ENCODE results near the gene PGGT1B.

Gene PGGT1B

DNA sequence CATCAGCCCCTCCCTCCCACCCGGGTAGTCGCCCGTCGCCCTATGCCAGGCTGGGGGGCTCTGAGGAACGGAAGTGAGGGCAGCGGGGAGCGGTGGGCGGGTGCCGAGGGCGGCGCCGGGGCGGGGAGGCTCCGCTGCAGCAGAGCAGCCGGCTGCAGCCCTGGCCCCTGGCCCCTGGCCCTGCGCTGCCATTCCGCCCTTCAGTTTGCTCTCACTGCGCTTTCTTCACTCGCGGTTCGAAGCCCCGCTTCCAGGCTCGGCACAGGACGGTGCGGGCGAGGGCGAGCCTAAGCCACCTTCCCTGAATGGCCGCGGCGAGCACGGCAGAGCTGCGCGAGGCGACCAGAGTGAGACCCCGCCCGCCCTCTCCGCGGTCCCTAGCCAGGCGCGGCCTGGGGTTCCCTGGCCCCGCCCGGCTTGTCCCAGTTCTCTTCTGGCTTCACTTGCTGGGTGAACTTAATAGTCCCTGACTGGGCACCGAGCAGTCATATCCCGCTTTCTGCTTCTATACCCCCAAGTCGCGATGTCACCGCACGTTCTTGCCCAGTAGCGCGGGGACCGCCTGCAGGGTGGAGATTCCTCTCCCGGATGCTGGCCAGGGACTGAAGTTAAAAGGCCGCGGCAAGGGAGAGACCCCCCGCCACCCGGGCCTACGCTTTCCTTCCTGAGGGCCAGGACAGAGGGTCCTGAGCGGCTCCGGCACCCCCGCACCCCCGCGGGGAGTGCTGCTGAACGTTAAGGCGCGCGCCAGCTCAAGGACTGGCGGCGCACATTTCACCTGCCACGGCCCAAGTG lies 92.3 kb downstream of the PGGT1B start:
- DNase-seq (ENCODE audit: insufficient read length, low spot score) (no peak), FAIRE-seq (no peak)

DNA sequence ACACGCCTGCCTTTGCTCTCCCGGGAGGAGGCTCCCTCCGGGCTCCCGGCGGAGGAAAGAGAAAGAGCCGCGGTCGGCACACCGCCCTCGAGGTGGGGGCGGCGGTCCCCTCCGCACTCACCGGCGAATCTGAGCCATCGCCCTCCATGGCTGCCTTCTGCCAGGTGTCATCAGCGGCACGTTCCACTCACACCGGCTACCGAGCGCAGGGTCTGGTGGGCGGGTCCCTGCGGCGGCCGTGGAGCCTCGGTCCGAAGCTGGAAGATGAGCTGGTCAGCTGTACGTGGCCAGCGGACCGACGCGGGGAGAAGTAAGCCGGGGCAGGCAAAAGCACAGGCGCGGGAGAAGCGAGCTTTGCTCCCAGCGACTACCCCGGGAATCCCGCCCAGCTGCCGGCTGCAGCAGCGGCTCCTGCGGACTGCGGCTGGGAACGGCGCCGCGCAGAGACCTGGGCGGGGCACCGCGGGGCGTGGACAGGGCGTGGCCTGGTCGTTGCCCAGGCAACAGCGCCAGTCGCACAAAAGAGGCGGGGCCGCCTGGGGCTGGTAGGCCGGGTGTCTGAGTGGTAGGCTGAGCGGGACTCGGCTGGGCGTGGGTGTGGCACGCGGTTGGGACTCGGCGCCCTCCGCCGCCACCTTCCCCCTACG lies 93.1 kb downstream of the PGGT1B start, which contains the start of gene TRIM36:
TRIM36 (minus strand) TSS at position 422 of the 647 bp plus-strand sequence; CDS start at position 148, 274 bp downstream.
- FAIRE-seq: no peak
- TF ChIP-seq, protein P1, sequence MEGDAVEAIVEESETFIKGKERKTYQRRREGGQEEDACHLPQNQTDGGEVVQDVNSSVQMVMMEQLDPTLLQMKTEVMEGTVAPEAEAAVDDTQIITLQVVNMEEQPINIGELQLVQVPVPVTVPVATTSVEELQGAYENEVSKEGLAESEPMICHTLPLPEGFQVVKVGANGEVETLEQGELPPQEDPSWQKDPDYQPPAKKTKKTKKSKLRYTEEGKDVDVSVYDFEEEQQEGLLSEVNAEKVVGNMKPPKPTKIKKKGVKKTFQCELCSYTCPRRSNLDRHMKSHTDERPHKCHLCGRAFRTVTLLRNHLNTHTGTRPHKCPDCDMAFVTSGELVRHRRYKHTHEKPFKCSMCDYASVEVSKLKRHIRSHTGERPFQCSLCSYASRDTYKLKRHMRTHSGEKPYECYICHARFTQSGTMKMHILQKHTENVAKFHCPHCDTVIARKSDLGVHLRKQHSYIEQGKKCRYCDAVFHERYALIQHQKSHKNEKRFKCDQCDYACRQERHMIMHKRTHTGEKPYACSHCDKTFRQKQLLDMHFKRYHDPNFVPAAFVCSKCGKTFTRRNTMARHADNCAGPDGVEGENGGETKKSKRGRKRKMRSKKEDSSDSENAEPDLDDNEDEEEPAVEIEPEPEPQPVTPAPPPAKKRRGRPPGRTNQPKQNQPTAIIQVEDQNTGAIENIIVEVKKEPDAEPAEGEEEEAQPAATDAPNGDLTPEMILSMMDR (IDR thresholded peaks at IDR 0.05; ENCODE audit: insufficient read depth, missing control alignments): peak; percentile 20
- DNase-seq (ENCODE audit: insufficient read length, low spot score): no peak

More for the DNA sequence above, 92.3 kb downstream of the PGGT1B start:
- TF ChIP-seq, protein P1 (IDR thresholded peaks at IDR 0.05; ENCODE audit: insufficient read depth, missing control alignments): no peak

DNA sequence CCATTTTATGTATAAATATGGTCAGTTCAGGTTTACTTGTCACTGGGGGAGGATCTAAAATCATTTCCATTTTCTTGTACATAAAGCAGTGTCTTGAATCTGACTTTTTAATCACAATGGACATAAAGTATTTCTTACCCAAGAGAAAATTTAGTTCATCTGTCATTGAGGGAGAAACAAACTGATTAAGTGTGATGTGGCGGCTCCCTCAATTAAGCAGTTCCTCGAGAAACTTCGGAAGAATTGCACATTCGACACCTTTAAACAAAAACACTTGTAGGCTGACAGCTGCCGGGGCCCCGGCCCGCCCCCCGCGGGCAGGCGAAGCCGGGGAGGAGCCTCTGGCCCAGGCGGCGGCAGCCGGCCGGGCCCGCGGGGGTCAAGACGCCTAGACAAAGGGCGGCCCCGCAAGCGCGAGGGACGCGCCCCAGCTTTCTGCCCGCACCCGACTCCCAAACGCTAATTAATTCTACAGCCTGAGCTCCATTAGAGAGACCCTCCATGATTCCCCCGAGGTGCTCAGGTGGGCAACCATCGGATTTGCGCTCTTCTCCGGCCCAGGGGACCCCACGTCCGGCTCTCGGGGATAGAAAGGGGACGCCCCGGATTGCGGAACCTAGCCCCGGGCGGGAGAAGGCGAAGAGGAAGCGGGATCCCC lies 93.7 kb downstream of the PGGT1B start:
- DNase-seq (ENCODE audit: insufficient read length, low spot score): no peak
- FAIRE-seq: no peak

DNA sequence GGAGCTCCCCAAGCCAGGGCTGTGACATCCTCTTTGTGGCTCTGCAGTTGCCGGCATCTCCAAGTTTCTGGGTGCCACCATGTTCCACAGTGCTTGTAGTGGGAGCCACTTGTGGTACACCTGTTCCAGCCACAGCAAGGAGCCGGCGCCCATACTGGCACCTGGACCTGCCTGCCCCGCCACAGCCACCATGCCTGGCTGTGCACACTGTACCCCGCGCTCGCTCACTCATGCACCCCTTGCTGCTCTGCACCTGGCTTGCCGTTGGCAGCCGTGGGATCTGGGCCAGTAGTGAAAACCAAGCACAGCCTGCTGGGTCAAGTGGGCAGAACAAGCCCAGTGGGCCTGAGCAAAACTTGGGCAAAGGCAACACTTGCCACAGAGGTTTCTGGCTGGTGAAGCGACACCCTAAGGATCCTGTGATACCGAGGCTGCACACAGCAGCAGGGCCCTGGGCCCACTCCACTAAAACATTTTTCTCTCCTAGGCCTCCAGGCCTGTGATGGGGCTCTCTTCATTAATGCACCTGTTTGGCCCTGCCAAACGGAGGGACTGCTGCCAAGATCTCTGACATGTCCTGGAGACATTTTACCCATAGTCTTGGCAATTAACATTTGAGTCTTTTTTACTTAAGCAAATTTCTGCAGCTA lies 95.8 kb downstream of the PGGT1B start:
- TF ChIP-seq, protein P1 (IDR thresholded peaks at IDR 0.05; ENCODE audit: insufficient read depth, missing control alignments): no peak
- no peak for FAIRE-seq
- DNase-seq (ENCODE audit: insufficient read length, low spot score): no peak

More for the DNA sequence above, 93.7 kb downstream of the PGGT1B start:
- TF ChIP-seq, protein P1 (IDR thresholded peaks at IDR 0.05; ENCODE audit: insufficient read depth, missing control alignments): no peak

DNA sequence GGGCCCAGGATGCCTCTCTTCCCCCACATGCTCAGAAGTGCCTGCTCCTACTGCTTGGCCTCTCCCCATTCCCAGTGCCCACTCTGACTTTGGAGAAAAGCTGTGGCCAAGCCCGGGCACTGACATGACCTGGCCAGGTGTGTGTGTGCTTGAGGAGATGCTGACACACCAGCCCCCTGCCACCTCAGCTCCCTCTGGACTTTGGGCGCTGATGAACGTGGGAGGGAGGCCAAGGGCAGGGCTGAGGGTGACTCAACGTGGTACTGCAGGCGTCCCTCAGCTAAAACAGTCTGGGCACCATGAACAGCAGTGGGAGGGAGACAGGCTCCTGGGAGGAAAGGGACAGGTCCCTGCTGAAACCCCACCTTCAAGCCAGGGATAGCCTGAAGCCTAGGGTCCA lies 96.9 kb downstream of the PGGT1B start:
- TF ChIP-seq, protein P1 (IDR thresholded peaks at IDR 0.05; ENCODE audit: insufficient read depth, missing control alignments): no peak
- FAIRE-seq (no peak), DNase-seq (ENCODE audit: insufficient read length, low spot score) (no peak)

DNA sequence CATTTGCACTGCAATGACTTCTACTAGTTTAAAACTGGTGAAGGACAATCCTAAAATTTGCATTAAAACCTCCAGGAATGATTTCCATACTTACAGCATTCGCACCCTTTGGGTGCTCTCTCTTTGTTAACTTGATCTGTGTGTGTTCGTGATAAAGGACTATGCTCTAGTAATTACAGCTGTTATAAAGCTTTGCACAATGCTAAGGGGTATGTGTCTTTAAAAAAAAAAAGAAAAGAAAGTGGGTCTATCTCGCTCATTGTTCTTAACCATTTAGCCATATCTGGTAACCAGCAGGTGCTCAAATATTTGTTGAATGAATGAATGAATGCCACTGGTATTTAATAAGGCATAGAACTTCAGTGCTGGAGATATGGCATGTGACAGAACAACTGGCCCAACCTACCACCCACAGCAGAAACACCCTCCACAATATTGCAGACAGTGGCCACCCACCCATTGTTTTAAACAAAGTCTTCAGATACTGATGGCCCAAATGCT lies 101.7 kb downstream of the PGGT1B start:
- TF ChIP-seq, protein P1 (IDR thresholded peaks at IDR 0.05; ENCODE audit: insufficient read depth, missing control alignments): no peak
- DNase-seq (ENCODE audit: insufficient read length, low spot score) (no peak), FAIRE-seq (no peak)
